HepG2 (cell line): ENCODE measurements around the gene C9orf43.

Source experiments
- ESRRA ChIP-seq: sonication (generic); formaldehyde crosslinking; IDR thresholded peaks from 2 replicates; pipeline ENCODE4 v1.5.1; 2020; ENCODE audit warnings: mild to moderate bottlenecking, low read depth, missing genetic modification reagents
- KAT7 ChIP-seq: IDR thresholded peaks from 2 replicates; pipeline ENCODE4 v1.6.1; 2018; ENCODE audit warnings: borderline replicate concordance, missing compliant biosample characterization
- NR2F1 ChIP-seq, 2 experiments: fragments of 450-650 bp in 1 of 2; formaldehyde crosslinking in 1 of 2; IDR thresholded peaks; 2 replicates each; pipeline versions ENCODE4 v1.5.0 to v1.6.1; 2016 to 2020; ENCODE audit warnings: mild to moderate bottlenecking in 1 of 2, missing compliant biosample characterization in 1 of 2, missing genetic modification reagents in 1 of 2, moderate library complexity in 1 of 2
- POLR2A ChIP-seq, 2 experiments: IDR thresholded peaks; 2 replicates each; pipeline ENCODE4 v1.6.1; 2011; ENCODE audit warnings: low read depth in 2 of 2, low read length in 2 of 2, mild to moderate bottlenecking in 1 of 2, moderate library complexity in 1 of 2; ENCODE audit not compliant: insufficient read depth in 1 of 2
- TBX3 ChIP-seq: fragments of 450-650 bp; IDR thresholded peaks from 2 replicates; pipeline ENCODE4 v1.6.1; 2017; ENCODE audit warnings: antibody characterized with exemption, mild to moderate bottlenecking, inconsistent platforms, borderline replicate concordance
- ZNF670 ChIP-seq: sonication (generic); formaldehyde crosslinking; IDR thresholded peaks from 2 replicates; pipeline ENCODE4 v1.8.0; 2022; ENCODE audit warnings: mild to moderate bottlenecking, missing genetic modification reagents, borderline replicate concordance
- TF ChIP-seq, protein P1 (sequence below): sonication (generic); formaldehyde crosslinking; IDR thresholded peaks from 2 replicates; pipeline ENCODE4 v1.5.0; 2020; ENCODE audit warnings: mild to moderate bottlenecking, missing genetic modification reagents, moderate library complexity
- TF ChIP-seq, protein P2 (sequence below): IDR thresholded peaks from 2 replicates; pipeline ENCODE4 v1.6.1; 2016; ENCODE audit warnings: low read depth, missing genetic modification reagents, missing compliant biosample characterization

DNA sequence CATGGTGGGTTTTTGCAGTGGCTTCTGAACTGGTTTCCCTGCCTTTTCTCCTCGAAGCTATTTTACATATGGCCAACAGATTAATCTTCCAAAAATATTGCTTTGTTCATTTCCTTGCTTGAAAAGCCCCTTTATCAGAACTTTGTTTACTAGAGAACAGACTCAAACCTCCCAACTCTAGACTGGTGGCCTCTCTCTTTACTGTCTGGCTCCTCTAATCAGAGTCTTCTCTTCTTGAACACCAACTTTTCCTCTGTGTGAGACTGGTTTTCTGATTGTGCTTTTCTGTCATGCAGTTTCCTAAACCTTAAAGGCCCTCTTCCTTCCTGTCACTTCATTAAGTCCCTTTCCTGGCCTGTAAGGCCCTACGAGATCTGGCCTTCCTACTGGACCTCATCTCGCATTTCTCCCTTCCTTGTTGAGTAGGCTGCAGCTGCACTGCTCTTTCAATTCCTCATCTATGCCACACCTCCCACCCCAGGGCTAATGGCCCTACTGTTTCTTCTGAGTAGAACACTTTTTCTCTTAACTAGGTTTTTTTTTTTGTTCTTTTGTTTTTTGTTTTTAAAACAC, 5.7 kb downstream of the C9orf43 start:
- TF ChIP-seq POLR2A (IDR thresholded peaks at IDR 0.05; ENCODE audit: insufficient read depth in 1 of 2, low read depth in 2 of 2, low read length in 2 of 2) (no peak), ESRRA (CRISPR knock-in tag) (no peak), KAT7 (CRISPR knock-in tag) (no peak), TBX3 (no peak), ZNF670 (CRISPR knock-in tag) (no peak), NR2F1 (CRISPR knock-in tag; IDR thresholded peaks at IDR 0.05) (no peak)
- TF ChIP-seq, protein P1, sequence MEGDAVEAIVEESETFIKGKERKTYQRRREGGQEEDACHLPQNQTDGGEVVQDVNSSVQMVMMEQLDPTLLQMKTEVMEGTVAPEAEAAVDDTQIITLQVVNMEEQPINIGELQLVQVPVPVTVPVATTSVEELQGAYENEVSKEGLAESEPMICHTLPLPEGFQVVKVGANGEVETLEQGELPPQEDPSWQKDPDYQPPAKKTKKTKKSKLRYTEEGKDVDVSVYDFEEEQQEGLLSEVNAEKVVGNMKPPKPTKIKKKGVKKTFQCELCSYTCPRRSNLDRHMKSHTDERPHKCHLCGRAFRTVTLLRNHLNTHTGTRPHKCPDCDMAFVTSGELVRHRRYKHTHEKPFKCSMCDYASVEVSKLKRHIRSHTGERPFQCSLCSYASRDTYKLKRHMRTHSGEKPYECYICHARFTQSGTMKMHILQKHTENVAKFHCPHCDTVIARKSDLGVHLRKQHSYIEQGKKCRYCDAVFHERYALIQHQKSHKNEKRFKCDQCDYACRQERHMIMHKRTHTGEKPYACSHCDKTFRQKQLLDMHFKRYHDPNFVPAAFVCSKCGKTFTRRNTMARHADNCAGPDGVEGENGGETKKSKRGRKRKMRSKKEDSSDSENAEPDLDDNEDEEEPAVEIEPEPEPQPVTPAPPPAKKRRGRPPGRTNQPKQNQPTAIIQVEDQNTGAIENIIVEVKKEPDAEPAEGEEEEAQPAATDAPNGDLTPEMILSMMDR (CRISPR knock-in tag): no peak
- TF ChIP-seq, protein P2, sequence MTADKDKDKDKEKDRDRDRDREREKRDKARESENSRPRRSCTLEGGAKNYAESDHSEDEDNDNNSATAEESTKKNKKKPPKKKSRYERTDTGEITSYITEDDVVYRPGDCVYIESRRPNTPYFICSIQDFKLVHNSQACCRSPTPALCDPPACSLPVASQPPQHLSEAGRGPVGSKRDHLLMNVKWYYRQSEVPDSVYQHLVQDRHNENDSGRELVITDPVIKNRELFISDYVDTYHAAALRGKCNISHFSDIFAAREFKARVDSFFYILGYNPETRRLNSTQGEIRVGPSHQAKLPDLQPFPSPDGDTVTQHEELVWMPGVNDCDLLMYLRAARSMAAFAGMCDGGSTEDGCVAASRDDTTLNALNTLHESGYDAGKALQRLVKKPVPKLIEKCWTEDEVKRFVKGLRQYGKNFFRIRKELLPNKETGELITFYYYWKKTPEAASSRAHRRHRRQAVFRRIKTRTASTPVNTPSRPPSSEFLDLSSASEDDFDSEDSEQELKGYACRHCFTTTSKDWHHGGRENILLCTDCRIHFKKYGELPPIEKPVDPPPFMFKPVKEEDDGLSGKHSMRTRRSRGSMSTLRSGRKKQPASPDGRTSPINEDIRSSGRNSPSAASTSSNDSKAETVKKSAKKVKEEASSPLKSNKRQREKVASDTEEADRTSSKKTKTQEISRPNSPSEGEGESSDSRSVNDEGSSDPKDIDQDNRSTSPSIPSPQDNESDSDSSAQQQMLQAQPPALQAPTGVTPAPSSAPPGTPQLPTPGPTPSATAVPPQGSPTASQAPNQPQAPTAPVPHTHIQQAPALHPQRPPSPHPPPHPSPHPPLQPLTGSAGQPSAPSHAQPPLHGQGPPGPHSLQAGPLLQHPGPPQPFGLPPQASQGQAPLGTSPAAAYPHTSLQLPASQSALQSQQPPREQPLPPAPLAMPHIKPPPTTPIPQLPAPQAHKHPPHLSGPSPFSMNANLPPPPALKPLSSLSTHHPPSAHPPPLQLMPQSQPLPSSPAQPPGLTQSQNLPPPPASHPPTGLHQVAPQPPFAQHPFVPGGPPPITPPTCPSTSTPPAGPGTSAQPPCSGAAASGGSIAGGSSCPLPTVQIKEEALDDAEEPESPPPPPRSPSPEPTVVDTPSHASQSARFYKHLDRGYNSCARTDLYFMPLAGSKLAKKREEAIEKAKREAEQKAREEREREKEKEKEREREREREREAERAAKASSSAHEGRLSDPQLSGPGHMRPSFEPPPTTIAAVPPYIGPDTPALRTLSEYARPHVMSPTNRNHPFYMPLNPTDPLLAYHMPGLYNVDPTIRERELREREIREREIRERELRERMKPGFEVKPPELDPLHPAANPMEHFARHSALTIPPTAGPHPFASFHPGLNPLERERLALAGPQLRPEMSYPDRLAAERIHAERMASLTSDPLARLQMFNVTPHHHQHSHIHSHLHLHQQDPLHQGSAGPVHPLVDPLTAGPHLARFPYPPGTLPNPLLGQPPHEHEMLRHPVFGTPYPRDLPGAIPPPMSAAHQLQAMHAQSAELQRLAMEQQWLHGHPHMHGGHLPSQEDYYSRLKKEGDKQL (CRISPR knock-in tag): no peak
